Endothelial cell of umbilical vein (primary cell): ENCODE results near the gene ZNF423. TPM values are rescaled to one million over a fixed set of nuclear protein-coding genes. Genes with fewer than 3 reads are reported as not detected.
"Not testable (repeated sequence)": the region's sequence is repeated elsewhere in the genome, so short reads cannot be mapped to it uniquely, and the experiment has no call there.

Experiments
- BruUV-seq: library from RNA; stranded (reverse); fragments of 400-500 nt; replicated peaks from 2 replicates; lab custom pipeline; 2021; lab: Mats Ljungman, UMichigan
- CTCF ChIA-PET: fragments of 300-600, 350-600 bp; sonication (Branson Sonifier 250); formaldehyde crosslinking; loops from one replicate; lab custom pipeline; 2021; ENCODE audit warnings: antibody characterized with exemption, inconsistent platforms; lab: Charles Lee
- POLR2A ChIA-PET: fragments of 300-600, 350-600 bp; sonication (Branson Sonifier 250); formaldehyde crosslinking; loops from one replicate; lab custom pipeline; 2021; ENCODE audit warnings: antibody characterized with exemption, inconsistent platforms; lab: Charles Lee
- DNase-seq: peaks from one replicate; pipeline ENCODE4 v3.0.0-alpha.2; 2011; ENCODE audit warnings: low read depth, low spot score
- FAIRE-seq: peaks from 2 replicates; lab custom pipeline; 2011; peaks lifted over from hg19 to GRCh38; lab: Jason Lieb, UNC
- H2AFZ ChIP-seq: 2 replicates; pipeline ENCODE4 v1.6.0; 2012; ENCODE audit warnings: low read depth, low read length, control low read depth, inconsistent platforms
- H3K27ac ChIP-seq: 2 replicates; pipeline ENCODE4 v1.5.1; 2011; ENCODE audit warnings: low read depth, mild to moderate bottlenecking, control low read depth, low read length, moderate library complexity; ENCODE audit not compliant: insufficient read depth
- H3K27me3 ChIP-seq, 2 experiments: 2 replicates each; pipeline versions ENCODE4 v1.6.0 to v1.6.1; 2011; ENCODE audit warnings: low read length in 2 of 2, mixed read lengths in 1 of 2; ENCODE audit not compliant: control insufficient read depth in 2 of 2, insufficient read depth in 2 of 2
- H3K36me3 ChIP-seq, 2 experiments: 2 replicates in 1 of 2; 3 replicates in 1 of 2; pipeline ENCODE4 v1.5.1; 2011; ENCODE audit warnings: low read length in 2 of 2, mild to moderate bottlenecking in 1 of 2, moderate library complexity in 1 of 2; ENCODE audit not compliant: control insufficient read depth in 2 of 2, insufficient read depth in 2 of 2; ENCODE audit errors: extremely low read depth in 1 of 2
- H3K4me1 ChIP-seq: 3 replicates; pipeline ENCODE4 v1.5.1; 2011; ENCODE audit warnings: mild to moderate bottlenecking, low read length; ENCODE audit not compliant: control insufficient read depth, insufficient read depth; ENCODE audit errors: extremely low read depth
- H3K4me2 ChIP-seq: 2 replicates; pipeline ENCODE4 v1.6.1; 2011; ENCODE audit warnings: low read length, control low read depth, mixed read lengths; ENCODE audit not compliant: insufficient read depth
- H3K4me3 ChIP-seq, 3 experiments: fragments of 200-600 bp in 1 of 3; sonication (generic), shearing (Covaris generic) in 1 of 3; replicated peaks in 1 of 3; 2 replicates each; pipeline ENCODE4 v1.5.1; 2011 to 2016; ENCODE audit warnings: control low read depth in 3 of 3, low read length in 3 of 3, mild to moderate bottlenecking in 2 of 3, inconsistent platforms in 1 of 3, low read depth in 1 of 3, moderate library complexity in 1 of 3; ENCODE audit not compliant: insufficient read depth in 1 of 3
- H3K79me2 ChIP-seq: 2 replicates; pipeline ENCODE4 v1.6.0; 2012; ENCODE audit warnings: low read length, inconsistent platforms; ENCODE audit not compliant: control insufficient read depth, insufficient read depth
- H3K9ac ChIP-seq: replicated peaks from 2 replicates; pipeline ENCODE3; 2011; ENCODE audit warnings: low read length, control low read depth; ENCODE audit not compliant: insufficient read depth; ENCODE audit errors: extremely low read depth
- H3K9me1 ChIP-seq: replicated peaks from 3 replicates; pipeline ENCODE4 v1.6.0; 2011; ENCODE audit warnings: mild to moderate bottlenecking, low read length; ENCODE audit not compliant: control insufficient read depth, insufficient read depth; ENCODE audit errors: extremely low read depth
- H3K9me3 ChIP-seq: replicated peaks from 2 replicates; pipeline ENCODE4 v1.5.1; 2012; ENCODE audit warnings: low read length, inconsistent platforms; ENCODE audit not compliant: control insufficient read depth, insufficient read depth
- H4K20me1 ChIP-seq: replicated peaks from 2 replicates; pipeline ENCODE3; 2011; ENCODE audit warnings: mild to moderate bottlenecking, low read length; ENCODE audit not compliant: control insufficient read depth, insufficient read depth; ENCODE audit errors: extremely low read depth
- FOS ChIP-seq: IDR thresholded peaks from 2 replicates; pipeline ENCODE4 v1.6.1; 2011; ENCODE audit warnings: mild to moderate bottlenecking, low read length, moderate library complexity, borderline replicate concordance; ENCODE audit not compliant: insufficient read depth
- GATA2 ChIP-seq: IDR thresholded peaks from 2 replicates; pipeline ENCODE4 v1.7.0; 2011; ENCODE audit warnings: low read depth, mild to moderate bottlenecking, moderate library complexity, mixed read lengths, low read length; ENCODE audit not compliant: insufficient read length, insufficient read depth
- JUN ChIP-seq: IDR thresholded peaks from 2 replicates; pipeline ENCODE4 v1.6.1; 2011; ENCODE audit warnings: borderline replicate concordance, low read depth; ENCODE audit not compliant: insufficient read length, insufficient read depth
- MAX ChIP-seq: IDR thresholded peaks from 2 replicates; pipeline ENCODE4 v1.6.1; 2011; ENCODE audit not compliant: insufficient read depth, insufficient read length
- dilution Hi-C: fragments of 300-500 bp; cut with MboI; formaldehyde crosslinking; loops from one replicate; pipeline ENCODE4 v1.15.0; 2019; ENCODE audit warnings: low sequenced_read_pairs; ENCODE audit not compliant: extremely low pct_ligation_motif_present
- intact Hi-C: fragments of 100-400 bp; cut with micrococcal nuclease; formaldehyde crosslinking; loops from one replicate; pipeline ENCODE4 v1.10.0; 2022
- polyA plus RNA-seq, 4 experiments: library from polyadenylated mRNA; depleted of rRNA in 3 of 4; stranded (reverse) in 3 of 4; unstranded in 1 of 4; fragments of >200 nt; gene quantifications; 2 replicates each; pipeline versions ENCODE4 v1.2.1 to v1.2.3, GENCODE V29; 2011 to 2012; ENCODE audit warnings: missing spikeins in 1 of 4
- total RNA-seq: library from RNA; stranded (reverse); gene quantifications from 2 replicates; pipeline ENCODE4 v1.2.3, GENCODE V29; 2021
- TF ChIP-seq, protein P1 (sequence below), 2 donors: IDR thresholded peaks; 1 replicate in 1 of 2; 2 replicates in 1 of 2; pipeline ENCODE4 v1.5.1; 2011; ENCODE audit warnings: low read length in 2 of 2, mild to moderate bottlenecking in 2 of 2, moderate library complexity in 2 of 2, control low read depth in 1 of 2, inconsistent platforms in 1 of 2, low read depth in 1 of 2; ENCODE audit not compliant: insufficient read depth in 1 of 2; ENCODE audit errors: extremely low read depth in 1 of 2

Gene ZNF423
- total and polyA plus RNA-seq, 2 donors (not counting 3 experiments of a cell fraction or from before 2014, with no cell fraction given), result 2.2 to 8.1 TPM

GRCh38 chr16:49881890-49882289 lies 26.0 kb upstream of the ZNF423 start:
- intact Hi-C loops, result no loop called here
- H3K4me3 ChIP-seq, result no peak overlapping the region
- TF ChIP-seq FOS (no peak), MAX (no peak), JUN (no peak), GATA2 (no peak)
- TF ChIP-seq, protein P1, sequence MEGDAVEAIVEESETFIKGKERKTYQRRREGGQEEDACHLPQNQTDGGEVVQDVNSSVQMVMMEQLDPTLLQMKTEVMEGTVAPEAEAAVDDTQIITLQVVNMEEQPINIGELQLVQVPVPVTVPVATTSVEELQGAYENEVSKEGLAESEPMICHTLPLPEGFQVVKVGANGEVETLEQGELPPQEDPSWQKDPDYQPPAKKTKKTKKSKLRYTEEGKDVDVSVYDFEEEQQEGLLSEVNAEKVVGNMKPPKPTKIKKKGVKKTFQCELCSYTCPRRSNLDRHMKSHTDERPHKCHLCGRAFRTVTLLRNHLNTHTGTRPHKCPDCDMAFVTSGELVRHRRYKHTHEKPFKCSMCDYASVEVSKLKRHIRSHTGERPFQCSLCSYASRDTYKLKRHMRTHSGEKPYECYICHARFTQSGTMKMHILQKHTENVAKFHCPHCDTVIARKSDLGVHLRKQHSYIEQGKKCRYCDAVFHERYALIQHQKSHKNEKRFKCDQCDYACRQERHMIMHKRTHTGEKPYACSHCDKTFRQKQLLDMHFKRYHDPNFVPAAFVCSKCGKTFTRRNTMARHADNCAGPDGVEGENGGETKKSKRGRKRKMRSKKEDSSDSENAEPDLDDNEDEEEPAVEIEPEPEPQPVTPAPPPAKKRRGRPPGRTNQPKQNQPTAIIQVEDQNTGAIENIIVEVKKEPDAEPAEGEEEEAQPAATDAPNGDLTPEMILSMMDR (IDR thresholded peaks at IDR 0.05; ENCODE audit: extremely low read depth in 1 of 2, insufficient read depth in 1 of 2, low read depth in 1 of 2, low read length in 2 of 2), result no peak
- no peaks in the 10 kb centered on the region for H3K9me1 ChIP-seq
- no peaks in the 10 kb centered on the region for H3K36me3 ChIP-seq
- BruUV-seq, result no TSS peak
- H3K4me2 ChIP-seq, result no peak overlapping the region
- H3K9ac ChIP-seq, result no peak overlapping the region
- ChIA-PET POLR2A (no interaction called here), CTCF (no interaction called here)
- no peaks in the 10 kb centered on the region for H3K4me1 ChIP-seq
- DNase-seq (no peak), FAIRE-seq (no peak)
- dilution Hi-C loops, result no loop called here
- H3K27me3 ChIP-seq, result peaks cover 0 to 3% of the 10 kb centered on the region in 2 experiments
- H2AFZ ChIP-seq, result no peak overlapping the region
- H4K20me1 ChIP-seq, result no peaks in the 10 kb centered on the region
- H3K27ac ChIP-seq, result no peak overlapping the region
- no peaks in the 10 kb centered on the region for H3K9me3 ChIP-seq
- no peaks in the 10 kb centered on the region for H3K79me2 ChIP-seq

DNA sequence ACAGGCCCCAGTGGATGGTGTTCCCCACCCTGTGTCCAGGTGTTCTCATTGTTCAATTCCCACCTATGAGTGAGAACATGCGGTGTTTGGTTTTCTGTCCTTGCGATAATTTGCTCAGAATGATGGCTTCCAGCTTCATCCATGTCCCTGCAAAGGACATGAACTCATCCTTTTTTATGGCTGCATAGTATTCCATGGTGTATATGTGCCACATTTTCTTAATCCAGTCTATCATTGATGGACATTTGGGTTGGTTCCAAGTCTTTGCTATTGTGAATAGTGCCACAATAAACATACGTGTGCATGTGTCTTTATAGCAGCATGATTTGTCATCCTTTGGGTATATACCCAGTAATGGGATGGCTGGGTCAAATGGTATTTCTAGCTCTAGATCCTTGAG lies 22.6 kb upstream of the ZNF423 start:
- H2AFZ ChIP-seq, H3K36me3 ChIP-seq, H3K27ac ChIP-seq, H3K9me3 ChIP-seq, H3K4me1 ChIP-seq, POLR2A ChIA-PET, dilution Hi-C loops, H3K4me2 ChIP-seq, H3K79me2 ChIP-seq, H3K9me1 ChIP-seq, H4K20me1 ChIP-seq, H3K27me3 ChIP-seq, H3K9ac ChIP-seq, DNase-seq, BruUV-seq, FAIRE-seq, H3K4me3 ChIP-seq: not testable (repeated sequence)
- intact Hi-C loops, result loop anchor here (5.0 kb wide), 1 partner anchor 44 kb away; no protein-coding TSS in a partner anchor
- CTCF ChIA-PET, result interaction anchor here (1.2 to 3.1 kb wide), 3 partner anchors 21 to 386 kb away, joined by 3 to 44 read pairs (median 21); partner anchors contain the start of gene ZNF423
